ENCODE data around the gene VPS37C.

VPS37C gene

DNA sequence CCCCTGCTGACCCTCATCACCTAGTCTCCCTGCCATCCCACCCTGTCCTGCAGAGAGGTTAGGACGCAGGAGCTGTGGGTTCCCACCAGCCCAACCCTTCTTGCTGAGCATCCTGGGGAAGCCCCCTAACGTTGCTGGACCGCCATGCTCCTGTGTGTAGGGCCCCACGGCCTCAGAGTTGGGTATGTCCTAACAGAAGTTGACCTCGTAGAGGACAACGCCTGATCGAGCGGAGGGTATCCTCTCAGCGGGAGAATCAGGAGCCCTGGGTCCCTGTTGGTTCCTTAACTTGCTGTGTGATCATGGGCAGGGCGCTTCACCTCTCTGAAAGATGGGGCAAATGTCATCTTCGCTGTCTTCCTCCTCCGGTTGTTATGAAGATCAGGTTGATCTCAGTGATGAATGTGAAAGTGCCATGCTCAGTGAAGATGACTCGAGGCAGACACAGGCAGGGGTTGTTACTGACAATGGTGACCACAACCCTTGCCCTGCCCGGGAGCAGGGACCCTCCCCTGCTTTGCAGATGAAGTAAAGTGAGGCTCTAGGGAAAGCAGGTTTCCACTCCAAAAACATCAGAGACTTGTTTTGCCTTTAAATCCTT, 78.2 kb downstream of the VPS37C start:
- no peak for TF ChIP-seq POLR2AphosphoS5 (IDR thresholded peaks at IDR 0.05; ENCODE audit: low read depth, low read length)
- TF ChIP-seq POLR2A (IDR thresholded peaks at IDR 0.05; ENCODE audit: low read depth, low read length) = no peak
- no peak for TF ChIP-seq TAF1 (IDR thresholded peaks at IDR 0.05; ENCODE audit: borderline replicate concordance, low read depth, low read length)
- FAIRE-seq = peak; percentile 58
- no peak for DNase-seq (ENCODE audit: insufficient read length)

DNA sequence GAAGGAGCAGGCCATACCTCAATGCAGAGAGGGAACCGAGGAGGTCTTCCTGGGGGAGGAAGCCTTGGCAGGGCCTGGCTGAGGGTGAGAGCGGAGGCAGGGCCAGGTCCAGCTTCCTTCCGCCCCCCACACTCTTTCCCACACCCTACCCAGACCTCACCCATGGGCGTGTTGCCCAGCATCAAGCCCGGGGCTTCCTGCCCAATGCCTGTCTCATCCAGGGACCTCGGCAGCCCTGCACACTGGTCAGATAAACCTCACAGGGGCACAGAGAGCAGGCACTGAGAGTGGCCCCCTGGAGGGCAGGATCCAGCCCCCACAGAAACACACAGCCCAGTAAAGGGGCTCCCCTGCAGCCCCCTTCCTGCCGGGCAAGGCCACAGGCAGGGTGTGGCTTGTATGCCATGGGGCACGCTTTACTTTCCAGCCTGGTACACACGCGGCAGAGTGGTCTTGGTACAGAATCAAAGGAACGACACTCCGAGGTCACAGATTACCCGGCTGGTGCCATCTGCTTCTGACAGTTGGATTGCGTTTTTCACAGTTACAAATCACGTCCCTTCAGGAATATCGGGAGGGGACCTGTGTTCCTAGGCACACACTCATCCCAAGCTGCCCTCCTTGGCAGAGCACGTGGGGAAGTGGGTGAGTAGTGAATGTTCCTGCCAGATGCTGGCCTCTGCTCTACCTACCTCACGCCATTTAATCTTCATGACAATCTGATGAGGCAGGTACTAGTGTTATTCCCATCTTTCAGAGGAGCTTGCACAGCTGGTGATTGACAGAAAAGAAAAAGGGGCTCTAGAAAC, 79.0 kb downstream of the VPS37C start:
- peak; percentile 69 for FAIRE-seq
- TF ChIP-seq POLR2AphosphoS5 (IDR thresholded peaks at IDR 0.05; ENCODE audit: low read depth, low read length) (no peak), POLR2A (IDR thresholded peaks at IDR 0.05; ENCODE audit: low read depth, low read length) (no peak), TAF1 (IDR thresholded peaks at IDR 0.05; ENCODE audit: borderline replicate concordance, low read depth, low read length) (no peak)
- DNase-seq (ENCODE audit: insufficient read length) = no peak

DNA sequence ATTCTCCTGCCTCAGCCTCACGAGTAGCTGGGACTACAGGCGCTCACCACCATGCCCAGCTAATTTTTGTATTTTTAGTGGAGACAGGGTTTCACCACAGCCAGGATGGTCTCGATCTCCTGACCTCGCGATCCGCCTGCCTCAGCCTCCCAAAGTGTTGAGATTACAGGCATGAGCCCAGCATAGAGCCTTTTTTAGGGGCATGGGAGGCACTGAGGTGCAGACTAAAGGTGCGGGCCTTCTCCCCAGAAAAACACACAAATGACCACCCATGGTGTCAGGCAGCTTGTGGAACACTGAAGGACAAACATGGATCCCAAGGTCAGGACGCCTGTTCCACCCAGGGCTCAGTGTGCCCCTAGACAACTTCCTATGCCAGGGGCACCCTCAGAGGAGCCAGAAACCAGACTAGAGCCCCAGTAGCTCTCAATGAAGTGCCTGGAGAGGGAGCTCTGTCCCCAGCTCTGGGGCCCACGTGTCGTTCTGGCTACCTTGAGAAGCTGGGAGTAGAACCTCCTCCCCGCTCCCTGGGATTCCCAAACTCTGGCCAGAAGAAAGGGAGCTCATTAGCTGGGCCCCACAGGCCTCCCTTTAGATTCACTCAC, 80.1 kb downstream of the VPS37C start:
- no peak for TF ChIP-seq POLR2A (IDR thresholded peaks at IDR 0.05; ENCODE audit: low read depth, low read length)
- TF ChIP-seq POLR2AphosphoS5 (IDR thresholded peaks at IDR 0.05; ENCODE audit: low read depth, low read length) = no peak
- no peak for TF ChIP-seq TAF1 (IDR thresholded peaks at IDR 0.05; ENCODE audit: borderline replicate concordance, low read depth, low read length)
- DNase-seq (ENCODE audit: insufficient read length) (no peak), FAIRE-seq (no peak)

DNA sequence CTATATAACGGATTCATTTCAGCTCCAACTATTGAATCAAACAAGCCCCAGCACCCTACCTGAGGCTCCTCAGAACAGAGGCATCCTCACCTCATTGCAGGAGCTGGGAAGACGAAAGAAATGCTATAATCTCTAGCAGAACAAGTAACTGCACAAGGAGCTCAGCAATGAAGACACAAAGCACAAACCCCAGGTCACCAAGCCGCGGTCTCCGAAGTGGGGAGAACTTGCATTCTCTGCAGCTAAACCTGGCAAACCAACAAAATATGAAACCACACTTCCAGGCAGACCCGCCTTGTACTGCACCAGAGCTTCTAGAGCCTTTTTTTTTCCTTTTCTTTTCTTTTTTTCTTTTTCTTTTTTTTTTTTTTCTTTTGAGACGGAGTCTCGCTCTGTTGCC, 80.7 kb downstream of the VPS37C start:
- TF ChIP-seq TAF1 (IDR thresholded peaks at IDR 0.05; ENCODE audit: borderline replicate concordance, low read depth, low read length) (no peak), POLR2A (IDR thresholded peaks at IDR 0.05; ENCODE audit: low read depth, low read length) (no peak), POLR2AphosphoS5 (IDR thresholded peaks at IDR 0.05; ENCODE audit: low read depth, low read length) (no peak)
- FAIRE-seq (no peak), DNase-seq (ENCODE audit: insufficient read length) (no peak)
